SH-SY5Y (cell line): ENCODE results near the gene IL1RAP.

Experiments used
- GATA2 ChIP-seq: IDR thresholded peaks from 2 replicates; pipeline ENCODE4 v1.6.1; 2011; ENCODE audit warnings: mild to moderate bottlenecking, low read depth, low read length
- GATA3 ChIP-seq: IDR thresholded peaks from 2 replicates; pipeline ENCODE4 v1.6.1; 2011; ENCODE audit warnings: low read depth, mild to moderate bottlenecking, low read length, moderate library complexity

DNA sequence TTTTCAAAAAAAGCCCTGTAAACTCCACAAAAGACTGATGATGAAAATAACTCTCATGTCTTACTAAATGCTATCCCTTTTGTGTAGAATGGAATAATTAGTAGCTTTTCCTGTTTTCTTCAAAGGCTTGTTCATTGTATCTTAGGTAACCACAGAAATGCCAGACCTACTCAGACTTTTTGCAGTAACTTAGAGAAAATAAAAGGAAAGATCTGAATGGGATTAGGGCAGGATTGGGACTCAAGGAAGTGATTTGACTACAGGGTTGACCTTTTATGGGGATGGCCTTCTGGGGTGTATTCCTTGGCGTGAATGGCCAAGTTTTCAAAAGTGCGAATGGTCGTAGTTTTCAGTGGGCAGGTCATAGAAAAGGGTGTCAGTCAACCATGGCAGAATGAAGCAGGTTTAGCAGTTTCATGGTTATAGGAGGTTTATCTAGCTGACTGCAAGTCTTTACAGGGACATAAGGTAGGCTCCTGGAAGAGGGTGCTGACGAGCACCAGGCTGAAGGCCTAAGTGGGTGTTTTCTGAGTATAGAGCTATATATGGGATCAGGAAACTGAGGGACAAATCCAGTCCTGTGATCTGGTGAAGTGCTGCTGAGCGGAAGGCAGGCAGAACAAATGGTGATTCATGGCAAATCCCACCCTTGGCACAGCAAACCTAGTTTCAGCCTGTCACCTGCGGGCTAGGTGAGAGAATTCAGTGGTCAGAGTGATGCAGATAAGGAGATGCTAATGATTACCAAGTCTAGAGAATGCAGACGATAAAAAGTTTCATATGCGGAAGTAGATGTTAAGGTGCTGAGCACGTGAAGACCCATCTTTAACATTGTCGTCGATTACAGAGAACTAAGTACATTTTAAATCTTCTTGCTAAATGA, 46.4 kb downstream of the IL1RAP start:
- no peak for TF ChIP-seq GATA2
- no peak for TF ChIP-seq GATA3
